NCI-H187 treated with DMSO at 0.1 percent for 48 hours (cell line): ENCODE data around the gene RASD2.

Experiments used
- DNase-seq: peaks from one replicate; lab custom pipeline; 2025; lab: John Stamatoyannopoulos, UW

The RASD2 gene

DNA sequence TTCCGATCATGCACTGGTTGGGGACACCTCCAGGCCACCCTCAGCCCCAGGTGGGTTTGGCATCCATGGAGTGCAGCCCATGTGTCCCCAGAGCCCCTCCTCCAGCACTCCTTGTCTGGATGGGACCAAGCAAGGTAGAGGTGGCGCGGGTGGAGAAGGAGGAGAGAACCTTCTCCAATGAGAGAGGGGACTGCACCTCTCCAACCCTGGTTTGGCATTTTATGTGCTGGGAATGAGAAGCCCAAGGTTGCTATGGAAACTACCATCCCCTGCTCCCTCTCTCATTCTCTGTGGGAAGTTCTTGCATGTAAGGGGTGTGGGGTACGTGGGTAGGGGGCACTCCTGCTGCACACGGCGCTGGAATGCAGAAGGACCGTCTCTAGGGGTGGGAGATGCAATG is 21.8 kb upstream of the RASD2 start:
- no peak for DNase-seq

DNA sequence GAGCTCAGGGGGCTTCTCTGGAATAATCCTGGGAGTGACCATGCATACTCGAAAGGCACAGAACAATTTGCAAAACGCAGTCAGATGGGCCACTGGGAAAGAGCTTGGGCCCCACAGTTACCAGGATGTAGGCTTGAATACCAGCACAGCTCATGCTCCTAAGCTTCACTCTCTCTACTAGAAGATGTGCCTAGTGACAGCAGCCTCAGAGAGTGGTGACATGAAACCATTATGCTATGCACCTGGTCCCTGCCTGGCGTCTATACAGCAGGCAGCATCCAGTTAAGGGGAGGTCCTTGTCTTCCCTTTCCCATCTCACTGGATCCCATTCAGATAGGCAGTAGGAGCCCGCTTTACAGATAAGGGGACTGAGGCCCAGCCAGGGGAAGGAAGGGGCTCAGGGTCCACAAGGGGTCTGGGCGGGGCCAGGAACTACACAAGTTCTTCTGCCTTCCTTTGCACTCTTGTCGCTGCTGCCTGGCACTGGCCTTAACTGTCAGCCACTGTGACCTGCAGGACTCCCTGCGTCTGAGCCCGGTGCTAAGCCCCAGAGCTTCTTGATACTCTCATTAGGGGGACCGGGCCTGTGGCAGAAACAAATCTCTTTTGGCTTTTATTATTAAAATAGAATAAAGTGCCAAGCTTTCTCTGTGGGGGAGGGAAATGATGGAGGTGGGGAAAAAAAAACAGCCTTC is 21.2 kb upstream of the RASD2 start:
- no peak for DNase-seq

DNA sequence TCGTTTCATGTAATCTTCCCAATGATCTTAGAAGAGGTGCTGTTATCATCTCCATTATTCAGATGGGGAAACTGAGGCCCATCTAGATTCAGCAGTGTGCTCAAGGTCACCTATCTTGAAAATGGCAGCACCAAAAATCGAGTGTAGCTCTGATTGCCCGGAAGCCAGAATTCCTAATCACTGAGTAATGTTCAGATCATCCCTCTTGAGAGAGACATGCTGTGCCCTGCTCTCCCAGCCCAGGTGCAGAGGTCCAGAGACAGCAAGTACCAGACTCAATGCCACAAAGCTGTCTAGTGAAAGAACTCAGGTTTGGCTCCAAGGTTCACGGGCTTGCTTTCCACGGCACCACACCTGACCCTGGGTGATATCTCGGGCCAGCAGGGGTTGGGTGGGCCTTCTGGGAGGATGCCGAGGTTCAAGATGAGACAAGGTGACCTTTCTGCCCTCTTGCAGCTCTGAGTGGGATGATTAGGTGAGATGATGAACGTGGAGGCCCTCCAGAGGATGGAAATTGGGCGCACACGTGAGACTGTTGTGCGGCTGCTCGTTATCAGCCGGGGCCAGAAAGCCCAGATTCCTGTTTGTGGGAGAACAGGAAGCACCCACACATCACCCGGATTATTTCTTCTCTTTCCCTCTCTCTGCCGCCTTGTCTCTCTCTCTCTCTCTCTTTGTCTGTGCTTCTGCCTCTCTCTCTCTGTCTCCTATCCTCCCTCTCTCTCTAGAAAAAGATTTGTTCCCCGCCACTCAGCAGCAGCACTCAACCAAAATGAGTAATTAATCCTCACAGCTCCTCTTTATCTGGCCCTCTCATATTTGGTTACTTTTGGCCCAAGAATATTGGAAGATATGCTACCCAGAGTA is 19.0 kb upstream of the RASD2 start:
- no peak for DNase-seq

DNA sequence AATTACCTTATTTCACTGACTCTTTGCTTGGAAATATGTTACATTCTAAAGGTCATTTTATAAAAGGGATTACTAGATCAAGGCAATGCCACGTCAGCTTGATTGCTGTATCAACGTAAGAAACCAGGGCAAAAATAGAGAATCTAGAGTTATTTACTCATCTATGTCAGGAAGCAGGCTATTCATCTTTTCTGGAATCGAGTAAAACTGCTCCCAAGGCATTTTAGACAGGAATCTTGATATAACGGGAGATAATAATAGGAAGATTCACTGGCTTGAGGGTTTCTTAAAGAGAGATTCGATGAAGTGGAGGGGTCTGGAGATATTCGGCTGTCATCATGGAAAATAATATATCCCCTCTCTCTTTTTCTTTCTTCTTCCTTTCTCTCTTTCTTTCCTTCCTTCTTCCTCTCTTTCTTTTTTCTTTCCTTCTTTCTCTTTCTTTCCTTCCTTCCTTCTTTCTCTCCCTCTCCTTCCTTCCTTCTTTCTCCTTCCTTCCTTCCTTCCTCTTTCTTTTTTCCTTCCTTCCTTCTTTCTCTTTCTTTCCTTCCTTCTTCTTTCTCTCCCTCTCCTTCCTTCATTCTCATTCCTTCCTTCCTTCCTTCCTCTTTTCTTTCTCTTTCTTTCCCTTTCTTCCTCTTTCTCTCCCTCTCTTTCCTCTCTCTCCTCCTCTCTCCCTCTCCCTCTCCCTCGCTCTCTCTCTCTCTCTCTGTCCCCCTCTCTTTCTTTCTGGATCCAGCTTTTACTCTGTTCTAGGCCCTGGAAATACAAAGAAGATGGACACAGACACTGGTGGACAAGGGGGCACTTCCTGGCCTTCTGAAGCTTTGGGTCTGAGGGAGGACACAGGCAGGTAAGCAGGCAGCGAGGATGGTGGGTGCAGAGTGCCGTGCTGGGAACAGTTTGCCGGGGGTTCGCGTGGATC is 18.1 kb upstream of the RASD2 start:
- no peak for DNase-seq

DNA sequence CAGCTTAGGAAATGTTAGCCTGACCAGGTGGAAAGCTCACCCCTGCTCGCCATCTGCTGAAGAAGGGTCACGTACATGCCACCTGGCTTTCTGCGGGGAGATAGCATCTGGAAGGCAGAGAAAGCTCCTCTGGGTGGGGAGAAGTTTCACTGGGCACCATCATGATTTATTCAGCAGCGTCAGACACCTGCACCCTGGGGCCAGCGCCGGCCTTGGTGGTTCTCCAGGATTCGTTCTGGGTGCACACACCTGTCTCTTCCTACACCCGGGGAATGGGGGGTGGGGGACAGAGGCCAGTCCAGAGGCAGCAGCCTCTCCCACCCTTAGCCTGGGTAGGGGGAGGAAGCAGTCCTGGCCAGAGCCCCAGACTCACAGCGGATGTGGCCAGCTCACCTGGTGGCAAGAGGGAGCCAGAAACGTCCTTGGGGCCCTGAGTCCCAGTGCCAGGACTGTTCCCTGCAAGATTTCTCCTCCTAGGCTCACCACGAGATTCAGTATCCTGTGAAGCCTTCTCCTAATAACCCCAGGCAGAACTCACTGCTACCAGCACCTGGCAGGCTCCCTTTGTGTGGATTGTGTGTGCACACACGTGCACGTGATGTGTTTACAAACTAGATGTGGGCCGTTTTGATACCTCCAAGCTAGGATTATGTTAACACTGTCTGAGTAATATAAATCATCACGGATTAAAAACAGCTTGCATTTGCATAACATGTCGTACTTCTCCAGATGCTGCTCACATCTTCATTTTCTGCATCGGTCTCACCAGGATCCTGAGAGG is 17.3 kb upstream of the RASD2 start:
- no peak for DNase-seq

DNA sequence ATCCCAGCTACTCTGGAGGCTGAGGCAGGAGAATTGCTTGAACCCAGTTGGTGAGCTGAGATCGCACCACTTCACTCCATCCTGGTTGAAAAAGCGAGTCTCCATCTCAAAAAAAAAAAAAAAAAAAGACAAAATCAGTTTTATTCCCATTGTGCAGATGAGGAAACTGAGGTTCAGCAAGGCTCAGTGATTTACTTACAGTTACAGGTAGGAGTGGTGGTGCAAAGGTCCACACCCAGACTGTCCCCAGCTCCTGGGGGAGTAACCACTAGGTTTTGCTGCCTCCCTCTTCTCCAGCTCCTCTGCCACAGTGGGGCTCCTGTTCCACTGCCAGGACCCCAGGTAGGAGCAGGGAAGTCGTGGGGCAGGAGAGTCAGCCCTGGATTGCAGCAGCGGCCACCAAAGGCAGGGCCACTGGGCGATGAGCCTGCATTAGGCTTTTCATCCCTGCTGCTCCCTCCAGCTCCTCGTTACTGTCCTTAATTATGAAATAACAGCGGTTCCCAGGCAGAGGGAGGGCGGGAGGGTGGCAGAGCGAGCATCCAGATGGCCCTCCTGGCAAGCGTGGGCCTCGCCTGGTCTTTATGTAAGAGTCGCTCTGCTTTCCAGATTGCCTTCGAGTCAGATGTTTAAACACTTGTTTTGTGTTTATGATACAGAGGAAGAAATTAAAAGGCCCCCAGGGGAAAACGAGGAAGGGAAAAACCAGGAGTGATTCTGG is 15.5 kb upstream of the RASD2 start:
- DNase-seq = no peak

DNA sequence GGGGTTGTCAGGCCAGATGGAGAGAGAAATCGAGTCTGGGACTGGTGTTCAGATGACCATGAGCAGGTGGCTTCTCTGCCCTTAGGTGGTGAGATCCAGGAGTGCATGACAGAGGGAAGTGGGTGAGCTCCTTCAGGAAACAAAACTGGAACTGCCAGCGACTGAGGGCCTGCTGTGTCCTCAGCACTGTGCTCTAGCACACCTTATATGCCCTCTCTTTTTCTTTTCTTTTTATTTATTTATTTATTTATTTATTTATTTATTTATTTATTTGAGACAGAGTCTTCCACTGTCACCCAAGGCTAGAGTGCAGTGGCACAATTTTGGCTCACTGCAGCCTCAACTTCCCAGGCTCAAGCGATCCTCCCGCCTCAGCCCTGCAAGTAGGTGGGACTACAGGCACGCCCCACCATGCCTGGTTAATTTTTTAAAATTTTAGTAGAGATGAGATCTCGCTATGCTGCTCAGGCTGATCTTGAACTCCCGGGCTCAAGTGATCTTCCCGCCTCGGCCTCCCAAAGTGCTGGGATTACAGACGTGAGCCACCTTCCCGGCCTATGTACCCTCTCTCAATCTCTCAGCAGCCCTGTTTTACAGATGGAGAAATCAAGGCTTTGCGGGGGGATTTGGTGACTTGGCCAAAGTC is 14.8 kb upstream of the RASD2 start:
- DNase-seq = no peak

GRCh38 chr22:35526333-35526979 is 14.2 kb upstream of the RASD2 start:
- DNase-seq = no peak

DNA sequence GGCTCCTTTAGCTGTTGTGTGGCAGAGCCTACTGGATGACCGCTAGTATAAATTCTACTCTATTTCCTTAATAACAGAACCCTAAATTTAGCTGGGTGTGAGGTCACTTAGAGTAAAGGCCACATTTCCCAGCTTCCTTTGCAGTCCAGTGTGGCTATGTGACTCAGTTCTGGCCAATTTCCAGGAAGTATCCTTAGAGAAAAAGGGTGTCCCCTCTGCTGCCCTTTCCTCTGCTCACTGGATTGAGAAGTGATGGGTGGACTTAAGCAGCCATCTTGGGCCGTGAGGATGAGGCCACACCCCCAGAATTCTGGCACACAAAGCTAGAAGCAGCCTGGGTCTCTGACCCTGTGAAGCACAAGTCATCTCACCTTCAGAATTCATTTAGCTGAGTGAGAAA is 11.7 kb upstream of the RASD2 start:
- DNase-seq = no peak

DNA sequence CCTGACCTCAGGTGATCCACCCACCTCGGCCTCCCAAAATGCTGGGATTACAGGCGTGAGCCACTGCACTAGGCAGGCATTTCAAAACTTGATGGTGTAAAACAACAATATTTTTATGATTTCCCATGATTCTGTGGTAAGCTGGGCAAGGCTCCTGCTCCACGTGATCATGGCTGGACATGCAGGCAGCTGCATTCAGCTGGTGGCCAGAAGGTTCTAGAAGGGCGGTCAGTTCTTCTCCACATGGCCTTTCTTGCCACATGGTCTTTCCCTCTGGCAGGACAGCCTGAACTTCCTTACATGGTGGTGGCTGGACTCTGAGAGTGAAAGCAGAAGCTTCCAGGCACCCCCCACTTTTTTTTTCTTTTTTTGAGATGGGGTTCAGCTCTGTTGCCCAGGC is 9.9 kb upstream of the RASD2 start:
- no peak for DNase-seq

DNA sequence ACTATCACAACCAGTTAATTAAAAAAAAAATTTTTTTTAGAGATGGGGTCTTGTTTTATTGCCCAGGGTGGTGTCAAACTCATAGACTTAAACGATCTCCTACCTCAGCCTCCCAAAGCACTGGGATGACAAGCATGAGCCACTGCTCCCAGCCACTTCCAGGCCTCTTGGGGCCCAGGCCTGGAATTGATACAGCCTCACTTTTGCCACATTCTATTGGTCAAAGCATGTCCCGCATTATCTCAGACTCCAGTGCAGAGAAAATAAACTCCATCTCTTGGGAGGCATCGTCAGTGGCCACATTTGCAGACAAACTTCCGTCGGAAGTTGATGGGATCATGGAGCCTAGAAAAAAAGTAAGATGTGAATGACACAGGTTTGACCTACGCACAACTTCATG is 9.4 kb upstream of the RASD2 start:
- DNase-seq = no peak

- no peak for DNase-seq
Observed at GRCh38 chr22:35531676-35532075, 9.0 kb upstream of the RASD2 start.

GRCh38 chr22:35533365-35534029 is 7.1 kb upstream of the RASD2 start:
- no peak for DNase-seq

- no peak for DNase-seq
Observed at GRCh38 chr22:35534091-35534490, 6.5 kb upstream of the RASD2 start.

- DNase-seq = no peak
Observed at GRCh38 chr22:35537232-35537631, 3.4 kb upstream of the RASD2 start.

GRCh38 chr22:35538801-35539321 is 1.8 kb upstream of the RASD2 start:
- no peak for DNase-seq

GRCh38 chr22:35539487-35539886 is 1.1 kb upstream of the RASD2 start:
- no peak for DNase-seq

DNA sequence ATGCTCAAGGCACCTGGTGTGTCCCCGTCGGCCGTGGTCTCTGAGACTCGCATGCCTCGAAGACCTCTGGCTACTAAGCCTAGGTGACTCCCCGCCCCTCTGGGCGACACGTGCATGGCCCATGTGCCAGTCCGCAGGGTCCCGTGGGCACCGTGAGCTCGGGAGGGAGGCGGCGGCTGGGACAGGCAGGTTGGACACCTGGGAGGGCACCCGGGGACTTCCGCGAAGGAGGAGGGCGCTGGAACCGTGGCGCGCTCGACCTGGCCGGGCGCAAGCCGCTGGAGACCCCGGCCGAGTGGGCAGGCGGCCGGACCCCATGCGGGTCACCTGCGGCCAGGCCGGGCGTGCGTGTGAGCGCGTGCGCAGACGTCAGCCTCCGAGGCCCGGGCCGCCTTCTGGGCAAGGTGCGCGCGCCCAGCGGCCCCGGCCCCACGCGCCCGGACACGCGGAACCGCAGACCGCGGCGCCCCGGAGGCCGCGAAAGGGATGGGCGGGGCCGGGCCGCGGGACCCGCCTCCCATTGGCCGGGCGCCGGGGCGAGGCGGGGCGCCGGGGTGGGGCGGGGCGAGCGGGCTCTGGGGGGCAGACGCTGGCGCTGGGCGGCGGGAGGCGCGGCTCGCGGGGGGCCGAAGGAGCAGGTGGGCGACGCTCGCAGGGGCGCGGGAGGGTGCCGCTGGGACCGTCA is 579 bp upstream of the RASD2 start:
- DNase-seq = no peak
